ENCODE measurements around the gene MAD2L1BP.

The MAD2L1BP gene

DNA sequence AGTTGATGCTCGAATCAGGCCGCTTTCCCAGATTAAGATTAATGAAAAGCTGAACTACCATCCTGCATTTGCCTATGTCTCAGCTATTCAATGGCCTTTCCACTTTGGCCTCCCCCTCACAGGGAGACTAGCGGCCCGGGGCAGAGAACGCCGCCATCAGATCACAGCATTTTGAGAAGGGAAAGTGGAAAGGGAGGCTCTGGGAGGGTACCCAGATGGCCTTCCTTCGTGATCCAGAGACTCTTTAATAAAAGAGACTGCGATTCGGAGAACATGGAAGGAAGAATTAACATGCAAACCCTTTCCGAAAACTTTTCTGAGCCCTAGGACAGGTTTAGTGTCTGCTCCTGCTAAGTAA lies 51.4 kb downstream of the MAD2L1BP start:
- H3K4me1 ChIP-seq (ENCODE audit: control insufficient read depth, insufficient read depth, low read length, unreplicated experiment), result peaks cover 16% of the 10 kb centered on the region
- H2AFZ ChIP-seq (ENCODE audit: low read length, unreplicated experiment), result peak overlapping the region; percentile 95
- peaks cover 62% of the 10 kb centered on the region for H3K79me2 ChIP-seq (ENCODE audit: control insufficient read depth, insufficient read depth, low read length, unreplicated experiment)
- no peaks in the 10 kb centered on the region for H3K27me3 ChIP-seq (ENCODE audit: insufficient read depth, low read length)
- no peaks in the 10 kb centered on the region for H3K36me3 ChIP-seq (ENCODE audit: insufficient read depth, low read length)
- peak overlapping the region; percentile 71 for H3K27ac ChIP-seq (ENCODE audit: low read depth, low read length)
- peak overlapping the region; percentile 93 for H3K4me3 ChIP-seq (ENCODE audit: low read depth, low read length)

DNA sequence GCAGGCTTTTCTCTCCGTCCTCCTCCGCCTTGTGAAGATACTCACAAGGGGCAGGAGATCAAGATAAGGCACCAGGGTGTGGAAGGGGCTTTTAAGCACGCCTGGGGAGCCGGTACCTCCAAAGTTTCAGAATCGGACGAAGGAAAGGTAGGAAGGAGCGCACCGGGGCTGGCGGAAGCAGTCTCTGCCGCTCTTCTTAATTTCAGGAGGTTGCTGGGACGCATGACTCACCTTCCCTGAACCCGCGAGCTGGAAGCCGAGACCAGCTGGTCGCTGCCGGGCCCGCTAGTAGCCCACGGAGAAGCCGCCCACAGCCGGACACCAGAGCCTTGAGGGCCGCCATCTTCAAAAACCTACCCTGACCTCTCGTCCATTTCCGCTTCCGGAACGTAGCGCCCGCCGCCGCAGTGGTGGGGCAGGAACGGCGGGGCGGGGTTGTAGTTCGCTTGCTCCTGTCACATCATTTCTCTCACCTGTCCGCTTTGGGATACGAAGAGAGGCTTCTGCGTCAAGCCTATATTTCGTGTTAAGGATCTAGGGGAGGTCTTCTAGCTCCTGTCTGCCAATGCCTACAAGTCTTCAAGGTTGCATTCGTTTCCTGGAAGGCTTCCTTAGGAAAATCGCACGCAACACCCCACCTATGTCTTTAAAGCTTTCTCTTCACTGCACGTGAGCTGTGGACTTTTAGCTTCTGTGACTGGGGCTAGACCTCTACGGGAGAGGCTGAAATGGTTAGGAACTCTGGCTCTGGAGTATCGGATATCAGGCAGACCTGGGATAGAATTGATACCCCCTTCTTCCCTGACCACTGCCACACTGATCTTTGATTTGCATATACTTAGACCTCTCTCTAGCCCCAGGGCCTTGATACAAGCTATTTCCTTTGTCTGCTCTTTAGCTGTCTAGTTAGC lies 52.1 kb downstream of the MAD2L1BP start, which contains the start of gene MRPS18A:
MRPS18A (minus strand) TSS at position 355 of the 911 bp plus-strand sequence; CDS start at position 343, 12 bp downstream.
- Histone ChIP-seq H3K4me3 (ENCODE audit: low read depth, low read length) (peak within 1 kb of the TSS; percentile 93), H3K79me2 (ENCODE audit: control insufficient read depth, insufficient read depth, low read length, unreplicated experiment) (peaks cover 56% of the 10 kb centered on the region), H2AFZ (ENCODE audit: low read length, unreplicated experiment) (peak within 1 kb of the TSS; percentile 95), H3K4me1 (ENCODE audit: control insufficient read depth, insufficient read depth, low read length, unreplicated experiment) (peaks cover 16% of the 10 kb centered on the region), H3K36me3 (ENCODE audit: insufficient read depth, low read length) (no peaks in the 10 kb centered on the region), H3K27me3 (ENCODE audit: insufficient read depth, low read length) (no peaks in the 10 kb centered on the region), H3K27ac (ENCODE audit: low read depth, low read length) (peak within 1 kb of the TSS; percentile 71)

DNA sequence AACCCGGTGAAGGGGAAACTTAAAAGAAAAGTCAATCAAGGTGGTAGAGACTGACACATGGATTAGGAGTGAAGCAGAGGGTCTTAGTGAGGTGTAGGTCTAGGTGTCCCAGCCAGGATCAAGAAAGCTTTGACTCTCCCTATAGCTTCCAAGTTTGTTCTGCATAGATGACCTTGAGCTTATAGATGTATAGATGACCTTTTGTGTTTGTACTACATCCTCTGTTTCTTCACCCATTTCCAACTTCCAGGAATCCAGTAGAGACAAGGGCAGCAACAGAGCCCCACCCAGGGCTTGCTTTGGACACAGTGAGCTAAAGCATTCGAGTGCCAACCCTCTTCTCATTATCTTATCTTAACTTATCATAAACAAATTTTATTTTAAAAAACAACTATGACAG lies 53.8 kb downstream of the MAD2L1BP start:
- Histone ChIP-seq H3K27ac (ENCODE audit: low read depth, low read length) (no peak overlapping the region), H3K79me2 (ENCODE audit: control insufficient read depth, insufficient read depth, low read length, unreplicated experiment) (peaks cover 39% of the 10 kb centered on the region), H3K36me3 (ENCODE audit: insufficient read depth, low read length) (no peaks in the 10 kb centered on the region), H3K4me3 (ENCODE audit: low read depth, low read length) (no peak overlapping the region), H2AFZ (ENCODE audit: low read length, unreplicated experiment) (no peak overlapping the region), H3K4me1 (ENCODE audit: control insufficient read depth, insufficient read depth, low read length, unreplicated experiment) (peaks cover 16% of the 10 kb centered on the region), H3K27me3 (ENCODE audit: insufficient read depth, low read length) (no peaks in the 10 kb centered on the region)

Measured in ACC112 (cell line).